Testis (tissue), 3 donors: ENCODE results near the gene HAPLN1. TPM values are rescaled to one million over a fixed set of nuclear protein-coding genes. Genes with fewer than 3 reads are reported as not detected.
A peak's percentile ranks its signal among the peaks of the same experiment; 100 is the strongest.

Experiments
- DNase-seq: peaks from one replicate; pipeline ENCODE4 v3.0.0-alpha.2; 2019
- H3K27ac ChIP-seq, 2 donors: fragments of 200-600 bp; sonication (generic); one replicate each; pipeline ENCODE4 v1.5.1; 2019
- H3K27me3 ChIP-seq: fragments of 200-600 bp; sonication (generic); one replicate; pipeline ENCODE4 v1.5.1; 2019
- H3K36me3 ChIP-seq: fragments of 200-600 bp; sonication (generic); one replicate; pipeline ENCODE4 v1.5.1; 2017; ENCODE audit warnings: low read depth; ENCODE audit errors: missing control alignments
- H3K4me1 ChIP-seq: fragments of 200-600 bp; sonication (generic); one replicate; pipeline ENCODE4 v1.5.1; 2019
- H3K4me3 ChIP-seq, 2 donors: fragments of 200-600 bp; sonication (generic); one replicate each; pipeline ENCODE4 v1.5.1; 2017 to 2019
- H3K9me3 ChIP-seq: fragments of 200-600 bp; sonication (generic); one replicate; pipeline ENCODE4 v1.5.1; 2017
- CTCF ChIP-seq, 3 experiments: fragments of 450-650 bp in 2 of 3; fragments of 200-600 bp in 1 of 3; sonication (generic) in 1 of 3; IDR thresholded peaks; one replicate each; pipeline ENCODE4 v1.5.1; 2016 to 2019; ENCODE audit warnings: antibody characterized with exemption in 3 of 3, mild to moderate bottlenecking in 2 of 3, moderate library complexity in 1 of 3
- POLR2A ChIP-seq: fragments of 450-650 bp; IDR thresholded peaks from one replicate; pipeline ENCODE4 v1.6.1; 2017; ENCODE audit warnings: antibody characterized with exemption, mild to moderate bottlenecking, moderate library complexity
- WGBS, 2 donors: methylation state at CpG; one replicate each; pipeline ENCODE4 v1.1.5; 2018; 5-methylcytosine and 5-hydroxymethylcytosine counted together
- intact Hi-C: fragments of 100-400 bp; cut with DNase I; formaldehyde crosslinking; loops from one replicate; pipeline ENCODE4 v1.15.1; 2023; ENCODE audit warnings: low total_unique reads
- polyA plus RNA-seq: library from polyadenylated mRNA; stranded (reverse); fragments of 350-450 nt; fragmentation: Illumina TruSeq; extraction: RNeasy Lipid Tissue Mini Kit (QIAGEN cat#74804); gene quantifications from one replicate; pipeline ENCODE4 v1.2.3, GENCODE V29; 2014; ENCODE audit warnings: low read depth, low replicate concordance; ENCODE audit not compliant: insufficient read depth
- total RNA-seq, 2 donors: library from RNA; depleted of rRNA; stranded (reverse); fragments of >200 nt; gene quantifications; one replicate each; pipeline ENCODE4 v1.2.3, GENCODE V29; 2016

HAPLN1 gene
- total and polyA plus RNA-seq, 3 donors from 2014 or later = not detected

- Histone ChIP-seq H3K9me3 (no peaks in the 10 kb centered on the region), H3K36me3 (no peaks in the 10 kb centered on the region), H3K27me3 (no peaks in the 10 kb centered on the region), H3K4me1 (peaks cover 6% of the 10 kb centered on the region), H3K4me3 (peak overlapping the region; percentile 40 to 52), H3K27ac (no peak overlapping the region)
- intact Hi-C loops = no loop called here
- DNase-seq = peak; percentile 70
- WGBS, 2 donors = 3% methylated on average over 41 to 72 of the region's 72 CpGs
- TF ChIP-seq POLR2A (no peak), CTCF (IDR thresholded peaks at IDR 0.05) (no peak)
Observed at GRCh38 chr5:83721953-83722901, 1.6 kb upstream of the HAPLN1 start.

GRCh38 chr5:83718936-83719495 is 1.6 kb downstream of the HAPLN1 start:
- TF ChIP-seq CTCF (IDR thresholded peaks at IDR 0.05) = no peak
- no peak for TF ChIP-seq POLR2A
- DNase-seq = no peak
- H3K9me3 ChIP-seq = no peaks in the 10 kb centered on the region
- H3K4me3 ChIP-seq = no peak overlapping the region
- intact Hi-C loops = no loop called here
- 81 to 82% methylated on average over 2 of the region's 2 CpGs for WGBS, 2 donors
- H3K27me3 ChIP-seq = no peaks in the 10 kb centered on the region
- H3K36me3 ChIP-seq = no peaks in the 10 kb centered on the region
- peaks cover 6% of the 10 kb centered on the region for H3K4me1 ChIP-seq
- no peak overlapping the region for H3K27ac ChIP-seq

GRCh38 chr5:83718195-83718825 is 2.3 kb downstream of the HAPLN1 start:
- no peak overlapping the region for H3K27ac ChIP-seq
- DNase-seq = peak; percentile 49

More at GRCh38 chr5:83718195-83718825, 2.3 kb downstream of the HAPLN1 start:
- TF ChIP-seq CTCF (IDR thresholded peaks at IDR 0.05) (peak; percentile 42 to 74 (median 70)), POLR2A (no peak)
- WGBS, 2 donors = 15 to 17% methylated on average over 6 of the region's 6 CpGs
- Histone ChIP-seq H3K9me3 (no peaks in the 10 kb centered on the region), H3K4me1 (peaks cover 6% of the 10 kb centered on the region), H3K36me3 (no peaks in the 10 kb centered on the region), H3K4me3 (no peak overlapping the region), H3K27me3 (no peaks in the 10 kb centered on the region)
- intact Hi-C loops = no loop called here
